T47D (cell line): ENCODE data around the gene CROCC2.

Source experiments
- DNase-seq, 2 experiments: peaks; one replicate each; pipeline versions ENCODE4 v3.0.0 to v3.0.0-alpha.2; 2011 to 2012; ENCODE audit warnings: low read depth in 1 of 2, low spot score in 1 of 2
- JUND ChIP-seq: IDR thresholded peaks from 2 replicates; pipeline ENCODE4 v1.6.1; 2012; ENCODE audit warnings: low read depth
- in situ Hi-C: cut with HindIII; loops from 2 replicates; pipeline ENCODE4 v1.10.0; 2016; ENCODE audit warnings: low sequenced_read_pairs, low pct_unique_long_range_greater_than_20kb

Gene CROCC2

GRCh38 chr2:240927390-240927781 is 21.2 kb downstream of the CROCC2 start:
- in situ Hi-C loops, result no loop called here
- TF ChIP-seq JUND, result no peak
- no peak for DNase-seq

DNA sequence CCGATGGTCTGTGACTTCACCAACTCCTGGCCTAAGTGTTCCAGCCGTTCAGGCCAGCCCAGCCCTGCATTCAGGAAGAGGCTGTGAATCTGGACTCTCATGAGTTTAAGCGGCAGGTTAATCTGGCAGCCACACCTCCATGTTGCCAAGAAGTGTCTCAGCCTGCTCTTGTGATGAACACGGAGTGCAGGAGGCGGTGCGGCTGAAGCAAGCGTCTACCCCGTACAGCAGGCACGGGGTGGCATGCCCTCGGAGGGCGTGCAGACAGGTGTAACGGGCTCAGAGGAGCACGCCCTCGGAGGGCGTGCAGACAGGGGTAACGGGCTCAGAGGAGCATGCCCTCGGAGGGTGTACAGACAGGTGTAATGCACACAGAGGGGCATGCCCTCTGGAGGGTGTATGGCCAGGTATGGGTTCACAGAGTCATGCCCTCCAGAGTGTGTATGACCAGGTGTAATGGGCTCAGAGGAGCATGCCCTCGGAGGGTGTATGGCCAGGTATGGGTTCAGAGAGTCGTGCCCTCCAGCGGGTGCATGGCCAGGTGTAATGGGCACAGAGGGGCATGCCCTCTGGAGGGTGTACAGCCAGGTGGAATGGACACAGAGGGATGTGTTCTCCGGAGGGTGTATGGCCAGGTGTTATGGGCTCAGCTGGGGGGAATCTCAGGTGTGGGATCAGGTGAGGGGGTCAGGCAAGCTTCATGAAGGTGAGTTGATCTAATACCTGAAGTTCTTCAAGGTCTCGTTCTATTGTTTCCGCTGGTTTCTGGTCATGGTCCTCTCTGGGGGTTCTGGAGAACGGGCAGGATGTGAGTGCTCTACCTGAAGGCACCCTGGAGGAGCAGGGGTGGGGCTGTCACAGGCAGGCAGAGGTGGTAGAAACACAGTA is 22.6 kb downstream of the CROCC2 start:
- in situ Hi-C loops, result no loop called here
- TF ChIP-seq JUND, result no peak
- DNase-seq, result no peak

DNA sequence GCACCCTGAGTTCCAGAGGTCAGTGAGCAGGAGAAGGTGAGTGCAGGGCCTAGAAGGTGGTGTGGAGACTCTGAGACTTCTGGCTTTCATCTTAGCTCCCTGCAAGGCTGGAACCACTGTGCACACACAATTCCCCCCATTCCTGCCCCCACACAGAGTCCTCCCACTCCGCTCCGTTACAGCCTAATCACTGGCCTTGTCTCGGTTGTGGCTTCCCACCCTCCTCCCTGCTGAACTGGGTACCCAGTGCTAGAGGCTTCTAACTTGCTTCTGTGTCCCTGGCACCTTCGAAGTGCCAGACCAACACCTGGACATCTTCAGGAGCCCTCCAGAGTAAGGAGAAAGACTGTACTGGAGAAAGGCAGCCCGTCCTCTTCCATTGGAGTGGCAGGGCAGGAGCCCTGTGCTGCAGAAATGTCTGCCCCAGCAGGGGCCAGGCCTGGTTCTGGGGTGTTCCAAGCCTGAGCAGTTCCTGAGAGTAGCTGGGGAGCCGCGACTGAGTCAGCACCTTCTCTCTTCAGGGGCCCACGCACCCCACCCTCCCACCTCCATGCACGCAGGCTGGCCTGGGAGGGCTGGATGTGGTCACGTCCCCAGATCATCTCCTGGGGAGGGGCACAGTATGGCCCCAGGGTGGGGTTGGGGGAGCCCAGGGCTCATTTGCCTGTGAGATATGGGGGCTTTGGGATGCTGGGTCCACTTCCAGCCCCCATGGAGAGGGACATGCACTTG is 23.4 kb downstream of the CROCC2 start:
- no peak for TF ChIP-seq JUND
- in situ Hi-C loops, result no loop called here
- no peak for DNase-seq

GRCh38 chr2:240930096-240930630 is 24.0 kb downstream of the CROCC2 start:
- DNase-seq, result no peak
- in situ Hi-C loops, result no loop called here
- TF ChIP-seq JUND, result no peak

DNA sequence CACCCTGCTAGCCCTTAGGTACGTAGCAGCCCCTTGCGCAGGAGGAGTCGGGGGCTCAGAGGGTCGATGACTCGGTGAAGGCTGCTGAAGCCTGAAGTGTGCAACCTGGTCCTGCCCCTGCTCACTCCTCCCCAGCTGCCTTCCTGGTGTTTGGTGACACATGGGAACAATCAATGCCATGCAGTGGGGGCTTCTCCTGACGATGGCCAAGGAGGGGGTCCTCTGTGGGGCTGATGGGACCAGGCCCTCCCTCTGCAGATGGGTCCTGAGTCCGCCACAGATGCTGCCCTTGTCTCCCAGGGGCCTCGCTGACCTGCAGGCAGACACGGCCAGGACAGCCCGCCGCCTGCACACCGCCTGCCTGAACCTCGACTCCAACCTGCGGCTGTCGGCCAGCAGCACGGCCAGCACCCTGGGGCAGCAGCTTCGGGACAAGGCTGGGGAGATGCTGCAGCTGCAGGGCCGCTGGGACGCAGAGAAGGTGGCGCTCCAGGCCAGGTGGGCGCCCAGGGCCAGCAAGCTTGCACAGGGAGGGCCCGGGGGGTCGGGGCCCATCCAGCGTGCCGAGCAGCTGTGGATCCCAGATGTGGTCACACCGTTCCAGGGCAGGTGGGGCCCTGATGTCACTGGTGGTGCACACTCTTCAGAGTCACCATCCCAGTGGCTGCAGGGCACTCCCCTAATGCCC is 24.6 kb downstream of the CROCC2 start:
- in situ Hi-C loops, result no loop called here
- DNase-seq, result no peak
- TF ChIP-seq JUND, result no peak

GRCh38 chr2:240931319-240931949 is 25.3 kb downstream of the CROCC2 start:
- TF ChIP-seq JUND, result no peak
- in situ Hi-C loops, result no loop called here

GRCh38 chr2:240932001-240932723 is 26.0 kb downstream of the CROCC2 start:
- in situ Hi-C loops, result no loop called here
- no peak for TF ChIP-seq JUND
- no peak for DNase-seq

More at GRCh38 chr2:240931319-240931949, 25.3 kb downstream of the CROCC2 start:
- DNase-seq, result no peak

GRCh38 chr2:240932724-240933047 is 26.6 kb downstream of the CROCC2 start:
- no peak for DNase-seq
- in situ Hi-C loops, result no loop called here
- no peak for TF ChIP-seq JUND

DNA sequence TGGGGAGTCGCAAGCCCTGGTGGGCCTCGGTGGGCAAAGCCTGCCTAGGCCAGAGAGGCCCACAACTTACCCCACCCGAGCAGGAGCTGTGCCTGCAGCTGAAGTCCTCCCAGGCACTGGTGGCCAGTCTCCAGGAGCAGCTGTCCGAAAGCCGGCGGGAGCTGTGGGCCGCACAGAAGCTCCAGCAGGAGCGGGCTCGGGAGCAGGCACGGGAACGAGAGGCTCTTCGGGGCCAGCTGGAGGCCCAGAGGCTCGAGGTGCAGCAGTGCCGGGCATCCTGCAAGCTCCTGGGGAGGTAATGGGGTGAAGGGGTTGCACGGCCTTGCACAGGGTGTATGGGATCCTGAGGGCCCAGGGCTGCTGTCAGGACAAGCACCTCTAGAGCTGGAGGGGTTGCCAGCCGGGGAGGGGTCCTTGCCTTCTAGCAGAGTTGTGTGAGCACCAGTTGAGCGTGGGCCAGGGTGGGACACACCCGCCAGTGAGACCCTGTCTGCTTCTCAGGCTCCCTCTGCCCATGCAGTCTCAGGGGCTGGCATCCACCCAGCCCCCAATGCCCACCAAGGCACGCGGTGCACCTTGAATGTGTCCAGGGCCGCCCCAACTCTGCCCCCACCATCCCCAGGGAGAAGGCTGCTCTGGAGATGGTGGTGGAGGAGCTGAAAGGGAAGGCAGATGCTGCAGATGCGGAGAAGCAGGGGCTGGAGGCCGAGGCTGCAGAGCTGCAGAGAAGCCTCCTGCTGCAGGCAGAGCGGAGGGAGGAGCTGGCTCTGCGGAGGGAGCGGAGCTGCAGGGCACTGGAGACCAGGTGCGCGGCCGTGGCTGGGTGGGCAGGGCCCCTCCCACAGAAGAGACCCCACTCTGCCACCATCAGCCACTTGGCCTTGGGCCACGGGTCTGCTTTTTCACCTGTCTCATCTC is 27.2 kb downstream of the CROCC2 start:
- no peak for TF ChIP-seq JUND
- in situ Hi-C loops, result no loop called here
- DNase-seq, result no peak

GRCh38 chr2:240933966-240934700 is 28.0 kb downstream of the CROCC2 start:
- no peak for TF ChIP-seq JUND
- DNase-seq, result no peak

GRCh38 chr2:240934701-240935102 is 28.6 kb downstream of the CROCC2 start:
- no peak for TF ChIP-seq JUND
- peak in 1 of 2 experiments; percentile 6 for DNase-seq
- in situ Hi-C loops, result no loop called here

More at GRCh38 chr2:240933966-240934700, 28.0 kb downstream of the CROCC2 start:
- in situ Hi-C loops, result no loop called here
